H1 (cell line): ENCODE measurements around the gene NDST4. TPM values are rescaled to one million over a fixed set of nuclear protein-coding genes. Genes with fewer than 3 reads are reported as not detected.

Source experiments
- CTCF ChIA-PET: fragments of 300-600 bp; sonication (Branson Sonifier 250); formaldehyde crosslinking; loops from one replicate; lab custom pipeline; 2021; ENCODE audit not compliant: partially characterized antibody; lab: Charles Lee
- POLR2A ChIA-PET: fragments of 300-600 bp; sonication (Branson Sonifier 250); formaldehyde crosslinking; loops from one replicate; lab custom pipeline; 2021; ENCODE audit warnings: inconsistent platforms; ENCODE audit not compliant: partially characterized antibody; lab: Charles Lee
- DNase-seq, 2 experiments: peaks; one replicate each; pipeline versions ENCODE4 v3.0.0 to v3.0.0-alpha.2; 2010 to 2022; ENCODE audit warnings: low spot score in 2 of 2, low read depth in 1 of 2, mixed read lengths in 1 of 2
- FAIRE-seq: peaks from 2 replicates; lab custom pipeline; 2011; peaks lifted over from hg19 to GRCh38; lab: Jason Lieb, UNC
- H2AFZ ChIP-seq: 2 replicates; pipeline ENCODE4 v1.8.1; 2012; ENCODE audit warnings: low read length, inconsistent platforms
- H2AK5ac ChIP-seq: 2 replicates; pipeline ENCODE4 v1.6.1; 2013; ENCODE audit warnings: low read depth, low read length
- H2BK120ac ChIP-seq: replicated peaks from 2 replicates; pipeline ENCODE3; 2013; ENCODE audit warnings: low read depth, low read length, inconsistent platforms
- H2BK12ac ChIP-seq: 2 replicates; pipeline ENCODE4 v1.6.1; 2013; ENCODE audit warnings: low read depth, low read length
- H2BK15ac ChIP-seq: 2 replicates; pipeline ENCODE4 v1.6.1; 2013; ENCODE audit warnings: low read length
- H2BK20ac ChIP-seq: 2 replicates; pipeline ENCODE4 v1.6.1; 2013; ENCODE audit warnings: low read length
- H2BK5ac ChIP-seq: 2 replicates; pipeline ENCODE4 v1.6.1; 2013; ENCODE audit warnings: low read depth, low read length
- H3K14ac ChIP-seq: 2 replicates; pipeline ENCODE4 v1.6.1; 2013; ENCODE audit warnings: inconsistent platforms; ENCODE audit not compliant: insufficient read length
- H3K18ac ChIP-seq: 2 replicates; pipeline ENCODE4 v1.6.1; 2013; ENCODE audit warnings: low read length; ENCODE audit errors: extremely low read depth
- H3K23ac ChIP-seq: 2 replicates; pipeline ENCODE4 v1.6.1; 2013; ENCODE audit warnings: inconsistent platforms; ENCODE audit not compliant: insufficient read length
- H3K23me2 ChIP-seq: 2 replicates; pipeline ENCODE4 v1.6.1; 2013; ENCODE audit warnings: low read depth, low read length
- H3K27ac ChIP-seq: 2 replicates; pipeline ENCODE4 v1.6.1; 2011; ENCODE audit warnings: low read depth, low read length, inconsistent platforms
- H3K27me3 ChIP-seq, 4 experiments: replicated peaks in 1 of 4; 1 replicate in 1 of 4; 2 replicates in 3 of 4; pipeline versions ENCODE4 v1.6.1 to v1.8.1; 2011 to 2013; ENCODE audit warnings: low read length in 3 of 4, mild to moderate bottlenecking in 3 of 4, inconsistent platforms in 2 of 4, mixed read lengths in 2 of 4, moderate library complexity in 1 of 4; ENCODE audit not compliant: control insufficient read depth in 3 of 4, insufficient read depth in 3 of 4; ENCODE audit errors: extremely low read depth in 1 of 4
- H3K36me3 ChIP-seq, 4 experiments: 2 replicates each; pipeline versions ENCODE4 v1.6.1 to v1.8.1; 2011 to 2013; ENCODE audit warnings: mild to moderate bottlenecking in 4 of 4, low read length in 3 of 4, moderate library complexity in 2 of 4, control low read depth in 1 of 4, inconsistent platforms in 1 of 4; ENCODE audit not compliant: insufficient read depth in 4 of 4, control insufficient read depth in 2 of 4
- H3K4ac ChIP-seq: replicated peaks from 2 replicates; pipeline ENCODE3; 2013; ENCODE audit warnings: low read length, low read depth, mixed read lengths, inconsistent platforms; ENCODE audit not compliant: insufficient read length
- H3K4me1 ChIP-seq, 4 experiments: replicated peaks in 1 of 4; 1 replicate in 1 of 4; 2 replicates in 3 of 4; pipeline versions ENCODE4 v1.6.1 to v1.8.1; 2011 to 2013; ENCODE audit warnings: low read length in 3 of 4, inconsistent platforms in 2 of 4, mixed read lengths in 1 of 4; ENCODE audit not compliant: insufficient read depth in 4 of 4, control insufficient read depth in 3 of 4
- H3K4me2 ChIP-seq, 2 experiments: 2 replicates each; pipeline versions ENCODE4 v1.6.1 to v1.8.1; 2011 to 2013; ENCODE audit warnings: low read depth in 2 of 2, low read length in 2 of 2, control low read depth in 1 of 2, inconsistent platforms in 1 of 2, mild to moderate bottlenecking in 1 of 2; ENCODE audit not compliant: insufficient read depth in 1 of 2
- H3K4me3 ChIP-seq, 4 experiments: fragments of 200-600, 300-600 bp in 1 of 4; sonication (generic), shearing (Covaris generic), sonication (Bioruptor Twin) in 1 of 4; 2 replicates each; pipeline versions ENCODE4 v1.5.1 to v1.8.1; 2011 to 2016; ENCODE audit warnings: low read length in 4 of 4, low read depth in 3 of 4, control low read depth in 2 of 4, inconsistent platforms in 2 of 4, mild to moderate bottlenecking in 2 of 4, mixed read lengths in 1 of 4, moderate library complexity in 1 of 4; ENCODE audit not compliant: insufficient read depth in 2 of 4; ENCODE audit errors: extremely low read depth in 1 of 4
- H3K56ac ChIP-seq: replicated peaks from 2 replicates; pipeline ENCODE3; 2013; ENCODE audit warnings: low read depth, mild to moderate bottlenecking, mixed read lengths, low read length, inconsistent platforms; ENCODE audit not compliant: insufficient read length
- H3K79me1 ChIP-seq: 2 replicates; pipeline ENCODE4 v1.6.1; 2013; ENCODE audit warnings: low read depth, low read length, control low read depth
- H3K79me2 ChIP-seq, 2 experiments: 2 replicates each; pipeline versions ENCODE4 v1.6.1 to v1.8.1; 2012 to 2013; ENCODE audit warnings: low read length in 2 of 2, mild to moderate bottlenecking in 2 of 2, inconsistent platforms in 1 of 2; ENCODE audit not compliant: insufficient read depth in 2 of 2, control insufficient read depth in 1 of 2
- H3K9ac ChIP-seq, 4 experiments: replicated peaks in 1 of 4; 1 replicate in 1 of 4; 2 replicates in 3 of 4; pipeline versions ENCODE4 v1.6.1 to v1.8.1; 2011 to 2013; ENCODE audit warnings: low read depth in 3 of 4, low read length in 3 of 4, control low read depth in 2 of 4, mild to moderate bottlenecking in 2 of 4, moderate library complexity in 2 of 4, inconsistent platforms in 1 of 4; ENCODE audit errors: extremely low read depth in 1 of 4
- H3K9me3 ChIP-seq, 2 experiments: 2 replicates each; pipeline versions ENCODE4 v1.6.1 to v1.8.1; 2012 to 2013; ENCODE audit warnings: mild to moderate bottlenecking in 2 of 2, moderate library complexity in 2 of 2, control low read depth in 1 of 2, inconsistent platforms in 1 of 2, low read depth in 1 of 2, low read length in 1 of 2, mixed read lengths in 1 of 2; ENCODE audit not compliant: insufficient read depth in 2 of 2
- H4K20me1 ChIP-seq, 2 experiments: replicated peaks in 1 of 2; 2 replicates each; pipeline versions ENCODE3 to v1.8.1; 2011 to 2013; ENCODE audit warnings: inconsistent platforms in 2 of 2, low read length in 2 of 2, mild to moderate bottlenecking in 1 of 2; ENCODE audit not compliant: insufficient read depth in 2 of 2, control insufficient read depth in 1 of 2
- H4K5ac ChIP-seq: 2 replicates; pipeline ENCODE4 v1.6.1; 2013; ENCODE audit warnings: low read length, low read depth, mixed read lengths, inconsistent platforms; ENCODE audit not compliant: insufficient read length
- H4K8ac ChIP-seq: 2 replicates; pipeline ENCODE4 v1.8.0; 2013; ENCODE audit warnings: mild to moderate bottlenecking, moderate library complexity, low read length, inconsistent platforms; ENCODE audit not compliant: insufficient read depth; ENCODE audit errors: extremely low read depth
- H4K91ac ChIP-seq: replicated peaks from 2 replicates; pipeline ENCODE3; 2013; ENCODE audit warnings: low read length, mixed read lengths, inconsistent platforms; ENCODE audit not compliant: insufficient read length
- ASH2L ChIP-seq: fragments of 200-600, 300-600 bp; sonication (generic); IDR thresholded peaks from one replicate; pipeline ENCODE4 v1.7.1; 2017; ENCODE audit warnings: low read length
- CTCF ChIP-seq, 3 experiments: IDR thresholded peaks; 1 replicate in 2 of 3; 2 replicates in 1 of 3; pipeline versions ENCODE4 v1.5.1 to v1.6.1; 2011; ENCODE audit warnings: low read length in 3 of 3, mild to moderate bottlenecking in 3 of 3, inconsistent platforms in 2 of 3, low read depth in 1 of 3, moderate library complexity in 1 of 3; ENCODE audit not compliant: insufficient read depth in 1 of 3; ENCODE audit errors: control extremely low read depth in 1 of 3
- FOSL1 ChIP-seq: IDR thresholded peaks from 2 replicates; pipeline ENCODE4 v1.6.1; 2011; ENCODE audit warnings: mild to moderate bottlenecking, low read depth, low read length, moderate library complexity; ENCODE audit not compliant: insufficient read depth
- HDAC2 ChIP-seq, 2 experiments: fragments of 300-600 bp in 1 of 2; sonication (generic) in 1 of 2; IDR thresholded peaks; 2 replicates each; pipeline ENCODE4 v1.6.1; 2011 to 2012; ENCODE audit warnings: low read depth in 2 of 2, low read length in 2 of 2, mild to moderate bottlenecking in 2 of 2, moderate library complexity in 2 of 2, borderline replicate concordance in 1 of 2, inconsistent platforms in 1 of 2
- NANOG ChIP-seq: IDR thresholded peaks from 2 replicates; pipeline ENCODE4 v1.6.1; 2011; ENCODE audit warnings: low read length, low read depth, mild to moderate bottlenecking, inconsistent platforms; ENCODE audit not compliant: insufficient read depth, poor library complexity, severe bottlenecking
- RAD21 ChIP-seq, 2 experiments: IDR thresholded peaks in 1 of 2; conservative IDR thresholded peaks in 1 of 2; 2 replicates each; pipeline ENCODE4 v1.6.1; 2011; ENCODE audit warnings: low read depth in 2 of 2, low read length in 2 of 2, improper control_type of control experiment in 1 of 2, inconsistent platforms in 1 of 2, mild to moderate bottlenecking in 1 of 2, moderate library complexity in 1 of 2
- TAF7 ChIP-seq: optimal IDR thresholded peaks from 2 replicates; pipeline ENCODE3; 2011; ENCODE audit warnings: low read depth, mild to moderate bottlenecking, inconsistent platforms, low read length, moderate library complexity, borderline replicate concordance
- ZNF274 ChIP-seq: IDR thresholded peaks from 2 replicates; pipeline ENCODE4 v1.7.0; 2012; ENCODE audit warnings: low read length, borderline replicate concordance; ENCODE audit errors: extremely low read depth
- WGBS, 2 experiments: shearing (Covaris generic) in 1 of 2; methylation state at CpG; one replicate each; pipeline versions ENCODE4 v1.1.6 to v1.1.7; 2013 to 2015; ENCODE audit warnings: low lambda C conversion rate in 2 of 2, mixed read lengths in 2 of 2, inconsistent platforms in 1 of 2, low coverage in 1 of 2, missing lambda C conversion rate in 1 of 2; ENCODE audit not compliant: insufficient replicate concordance in 2 of 2, insufficient coverage in 1 of 2, insufficient read length in 1 of 2; ENCODE audit errors: extremely low coverage in 1 of 2, missing lambda C conversion rate in 1 of 2; 5-methylcytosine and 5-hydroxymethylcytosine counted together
- polyA plus RNA-seq, 7 experiments: library from polyadenylated mRNA; depleted of rRNA in 3 of 7; stranded (reverse) in 5 of 7; unstranded in 2 of 7; fragments of >200 nt in 5 of 7; fragments of 200-250 nt in 2 of 7; gene quantifications; 1 replicate in 5 of 7; 2 replicates in 1 of 7; 4 replicates in 1 of 7; pipeline versions ENCODE4 v1.2.1 to v1.2.3, GENCODE V29; 2011 to 2013; ENCODE audit warnings: missing spikeins in 2 of 7, mixed read lengths in 2 of 7
- total RNA-seq: library from RNA; stranded (reverse); fragmentation: NEBNext Ultra II Directional; extraction: Animal tissue kit (Norgen Biotek cat#: 25700); gene quantifications from 2 replicates; pipeline ENCODE4 v1.2.1, GENCODE V29; 2021

Gene NDST4
- total and polyA plus RNA-seq, 2 of the 8 experiments (the other 6 are each of a cell fraction or from before 2014, with no cell fraction given), result 0.02 TPM; not detected in 1

DNA sequence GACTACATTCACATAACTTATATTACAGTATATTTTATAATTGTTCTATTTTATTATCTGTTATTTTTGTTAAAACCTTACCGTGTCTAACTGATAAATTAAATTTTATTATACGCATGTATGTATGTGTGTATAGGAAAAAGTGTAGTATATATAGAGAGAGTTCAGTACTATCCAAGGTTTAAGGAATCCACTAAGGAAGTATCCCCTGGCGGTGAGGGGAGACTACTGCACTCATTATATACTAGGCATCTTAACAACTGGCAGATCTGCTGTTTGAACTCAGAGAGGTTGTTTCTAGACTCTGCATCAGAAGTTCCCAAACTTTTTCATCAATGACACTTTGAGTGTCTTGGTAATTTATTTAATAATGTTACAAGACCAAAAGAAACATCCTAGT, 70.9 kb downstream of the NDST4 start:
- no peaks in the 10 kb centered on the region for H4K20me1 ChIP-seq
- H3K36me3 ChIP-seq, result no peaks in the 10 kb centered on the region
- H3K79me1 ChIP-seq, result no peaks in the 10 kb centered on the region
- H3K27ac ChIP-seq, result no peak overlapping the region
- CTCF ChIA-PET, result interaction anchor here (0.8 to 2.2 kb wide), 6 partner anchors 10 to 132 kb away, joined by 3 to 9 read pairs (median 4); no protein-coding TSS in a partner anchor
- H2BK15ac ChIP-seq, result no peak overlapping the region
- H3K27me3 ChIP-seq, result no peaks in the 10 kb centered on the region
- H3K14ac ChIP-seq, result no peak overlapping the region
- H3K4me3 ChIP-seq, result no peak overlapping the region
- no peak overlapping the region for H2BK120ac ChIP-seq
- DNase-seq (no peak), FAIRE-seq (no peak)
- H4K8ac ChIP-seq, result no peak overlapping the region
- H3K56ac ChIP-seq, result no peak overlapping the region
- H3K9me3 ChIP-seq, result no peaks in the 10 kb centered on the region
- H3K79me2 ChIP-seq, result no peaks in the 10 kb centered on the region
- no peaks in the 10 kb centered on the region for H3K23me2 ChIP-seq
- H4K5ac ChIP-seq, result no peak overlapping the region
- POLR2A ChIA-PET, result no interaction called here
- no peak overlapping the region for H4K91ac ChIP-seq
- no peak overlapping the region for H2BK5ac ChIP-seq
- no peak overlapping the region for H3K4ac ChIP-seq
- no peak overlapping the region for H3K23ac ChIP-seq
- H3K9ac ChIP-seq, result no peak overlapping the region
- no peak overlapping the region for H2BK20ac ChIP-seq
- no peak overlapping the region for H3K4me2 ChIP-seq
- WGBS, 2 experiments, result 43% methylated on average over 3 of the region's 3 CpGs; no CpG with 5 or more reads in 1 of the 2 experiments
- no peaks in the 10 kb centered on the region for H3K4me1 ChIP-seq
- no peak overlapping the region for H2AFZ ChIP-seq
- no peak overlapping the region for H2AK5ac ChIP-seq
- H3K18ac ChIP-seq, result no peak overlapping the region
- H2BK12ac ChIP-seq, result no peak overlapping the region
- TF ChIP-seq RAD21 (IDR thresholded peaks at IDR 0.05 in 1 of 2, conservative IDR thresholded peaks at IDR 0.05 in 1 of 2; ENCODE audit: low read depth in 2 of 2, low read length in 2 of 2) (peak; percentile 23 to 36; a peak in 3 of 4 replicates), FOSL1 (no peak), NANOG (no peak), HDAC2 (IDR thresholded peaks at IDR 0.05; ENCODE audit: borderline replicate concordance in 1 of 2, low read depth in 2 of 2, low read length in 2 of 2) (no peak), ZNF274 (no peak), CTCF (IDR thresholded peaks at IDR 0.05; ENCODE audit: control extremely low read depth in 1 of 3, insufficient read depth in 1 of 3, low read depth in 1 of 3, low read length in 3 of 3) (peak in 2 of 3 experiments; percentile 17 to 60; a peak in 2 of 4 replicates), ASH2L (no peak), TAF7 (no peak)
